Activated T-cell treated with anti-CD3 and anti-CD28 coated beads for 24 hours (primary cell): ENCODE measurements around the gene CEBPG.

Experiments used
- DNase-seq: peaks from one replicate; pipeline ENCODE4 v3.0.0-alpha.2; 2020; ENCODE audit warnings: low read depth

CEBPG gene

GRCh38 chr19:33382006-33382405, 8.5 kb downstream of the CEBPG start:
- no peak for DNase-seq

GRCh38 chr19:33382982-33383381, 9.5 kb downstream of the CEBPG start:
- no peak for DNase-seq

- no peak for DNase-seq
Observed at GRCh38 chr19:33383720-33384292, 10.3 kb downstream of the CEBPG start.

- DNase-seq: no peak
Observed at GRCh38 chr19:33384983-33385382, 11.5 kb downstream of the CEBPG start.

- no peak for DNase-seq
Observed at GRCh38 chr19:33385956-33386355, 12.4 kb downstream of the CEBPG start.

- DNase-seq: no peak
Observed at GRCh38 chr19:33386361-33386858, 12.9 kb downstream of the CEBPG start.

GRCh38 chr19:33387351-33388230, 14.1 kb downstream of the CEBPG start:
- DNase-seq: no peak

- DNase-seq: no peak
Observed at GRCh38 chr19:33388231-33388724, 14.8 kb downstream of the CEBPG start.

GRCh38 chr19:33388725-33389420, 15.4 kb downstream of the CEBPG start:
- DNase-seq: no peak

- no peak for DNase-seq
Observed at GRCh38 chr19:33389421-33390100, 16.1 kb downstream of the CEBPG start.

- DNase-seq: no peak
Observed at GRCh38 chr19:33390101-33390907, 16.8 kb downstream of the CEBPG start.

GRCh38 chr19:33390908-33391630, 17.6 kb downstream of the CEBPG start:
- DNase-seq: no peak

GRCh38 chr19:33391631-33392249, 18.2 kb downstream of the CEBPG start:
- DNase-seq: no peak

- no peak for DNase-seq
Observed at GRCh38 chr19:33392341-33393285, 19.1 kb downstream of the CEBPG start.

- DNase-seq: no peak
Observed at GRCh38 chr19:33393286-33394005, 19.9 kb downstream of the CEBPG start.

- DNase-seq: no peak
Observed at GRCh38 chr19:33394006-33394722, 20.7 kb downstream of the CEBPG start.

GRCh38 chr19:33394723-33395560, 21.4 kb downstream of the CEBPG start:
- no peak for DNase-seq
